Heart left ventricle (tissue), 16 donors: ENCODE measurements around the gene CACNB4. TPM values are rescaled to one million over a fixed set of nuclear protein-coding genes. Genes with fewer than 3 reads are reported as not detected.

Source experiments
- ATAC-seq, 4 donors: fragments of 200-7000 bp; cut with Tn5 transposase; one replicate each; pipeline ENCODE4 v1.9.1; 2020 to 2022; ENCODE audit warnings: moderate library complexity in 4 of 4, mild to moderate bottlenecking in 3 of 4, moderate number of reproducible peaks in 1 of 4
- DNase-seq, 5 donors: peaks; one replicate each; pipeline ENCODE4 v3.0.0-alpha.2; 2020
- H3K27ac ChIP-seq, 12 donors: fragments of 200-600 bp; sonication (generic) in 4 of 12; one replicate each; pipeline versions ENCODE4 v1.5.0 to v1.8.0; 2016 to 2022; ENCODE audit warnings: mild to moderate bottlenecking in 2 of 12
- H3K27me3 ChIP-seq, 9 donors: fragments of 200-600 bp; sonication (generic) in 2 of 9; one replicate each; pipeline versions ENCODE4 v1.5.1 to v1.8.0; 2016 to 2022; ENCODE audit warnings: mild to moderate bottlenecking in 3 of 9
- H3K36me3 ChIP-seq, 9 donors: fragments of 200-600 bp; sonication (generic) in 2 of 9; one replicate each; pipeline versions ENCODE4 v1.5.0 to v1.8.0; 2018 to 2022; ENCODE audit warnings: mild to moderate bottlenecking in 2 of 9
- H3K4me1 ChIP-seq, 12 donors: fragments of 200-600 bp; sonication (generic) in 4 of 12; one replicate each; pipeline versions ENCODE4 v1.5.0 to v1.8.0; 2016 to 2022; ENCODE audit warnings: mild to moderate bottlenecking in 3 of 12
- H3K4me3 ChIP-seq, 12 donors: fragments of 200-600 bp; sonication (generic) in 4 of 12; one replicate each; pipeline versions ENCODE4 v1.5.0 to v1.8.0; 2017 to 2022; ENCODE audit warnings: mild to moderate bottlenecking in 9 of 12, moderate library complexity in 4 of 12
- H3K9me3 ChIP-seq, 12 donors: fragments of 200-600 bp; sonication (generic) in 4 of 12; one replicate each; pipeline versions ENCODE4 v1.5.0 to v1.8.0; 2016 to 2022; ENCODE audit warnings: mild to moderate bottlenecking in 1 of 12
- POLR2A ChIP-seq, 2 donors: fragments of 450-650 bp; IDR thresholded peaks; one replicate each; pipeline ENCODE4 v1.6.1; 2017; ENCODE audit warnings: antibody characterized with exemption in 2 of 2, mild to moderate bottlenecking in 2 of 2, moderate library complexity in 2 of 2
- WGBS, 4 donors: extraction: QIAGEN DNeasy Blood & Tissue Kit in 2 of 4; methylation state at CpG; one replicate each; pipeline versions ENCODE4 v1.1.5 to v1.1.7; 2013 to 2018; 5-methylcytosine and 5-hydroxymethylcytosine counted together
- intact Hi-C, 10 donors: fragments of 100-400 bp; cut with DNase I; formaldehyde crosslinking; loops; one replicate each; pipeline versions ENCODE4 v1.11.1 to v1.14.2; 2022
- polyA plus RNA-seq, 2 donors: library from polyadenylated mRNA; stranded (reverse); fragments of 200-250 nt; gene quantifications; one replicate each; pipeline ENCODE4 v1.2.3, GENCODE V29; 2013
- total RNA-seq, 9 donors: library from RNA; depleted of rRNA in 2 of 9; stranded (reverse); fragments of >200 nt in 2 of 9; fragmentation: NEBNext Ultra II Directional in 3 of 9; extraction: Animal tissue kit (Norgen Biotek cat#: 25700) in 3 of 9; gene quantifications; one replicate each; pipeline versions ENCODE4 v1.1.0 to v1.2.4, GENCODE V29; 2016 to 2023
- TF ChIP-seq, protein P1 (sequence below), 12 donors: fragments of 200-600 bp; sonication (generic) in 4 of 12; IDR thresholded peaks; one replicate each; pipeline versions ENCODE4 v1.5.0 to v1.8.0; 2018 to 2022; ENCODE audit warnings: antibody characterized with exemption in 12 of 12, mild to moderate bottlenecking in 5 of 12
- donor health status: ischemic (EF 13 %, LVEDD 7.1; RV severe dilation, severe dysfunction).
- donor health status: healthy with polysubstance abuse.
- donor health status: DM: no; HTN: yes; CAD: no.
- donor health status: DM: no; HTN: no; CAD: no.
- donor health status: ischemic (EF 25% LVEDD 6.9; RV normal size, moderate dysfunction).
- donor health status: ischemic (EF 25% LVEDD 5.7; RV mildly dilated, moderate dysfunction).
- donor health status: healthy.
- donor health status: DM: yes; HTN: yes; CAD: no.
- donor health status: ischemic (EF 35%, LVEDD 5.7; RV mildly dilated, moderate dysfunction).
- donor health status: nonischemic (EF 11% LVEDD 7.7; RV severe dilation, severe dysfunction).
- donor health status: DM: yes; HTN: yes; CAD: no.
- donor health status: PGD.
- donor health status: ischemic (EF 29% LVEDD 5.4; RV normal size, mild dysfunction).
- donor health status: nonischemic (EF 23%, LVEDD 6.1; RV moderate dilation, normal function).

CACNB4 gene
- total and polyA plus RNA-seq, 11 donors: 0.03 to 1.5 (median 0.39) TPM

DNA sequence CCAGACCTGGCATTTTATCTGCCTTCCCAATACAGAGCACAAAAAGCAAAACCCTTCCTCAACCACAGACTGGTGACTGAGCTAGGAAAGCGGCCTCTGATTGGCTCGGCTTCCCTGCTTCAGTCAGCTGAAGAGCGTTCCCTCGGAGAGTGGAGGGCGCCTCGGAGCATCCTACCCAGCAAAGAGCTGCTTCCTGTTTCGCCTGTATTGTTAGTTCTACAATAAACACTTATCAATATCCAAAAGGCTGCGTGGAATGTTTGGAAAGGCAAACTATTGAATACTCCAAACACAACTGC, 125.0 kb downstream of the CACNB4 start:
- TF ChIP-seq POLR2A (IDR thresholded peaks at IDR 0.05): no peak
- TF ChIP-seq, protein P1, sequence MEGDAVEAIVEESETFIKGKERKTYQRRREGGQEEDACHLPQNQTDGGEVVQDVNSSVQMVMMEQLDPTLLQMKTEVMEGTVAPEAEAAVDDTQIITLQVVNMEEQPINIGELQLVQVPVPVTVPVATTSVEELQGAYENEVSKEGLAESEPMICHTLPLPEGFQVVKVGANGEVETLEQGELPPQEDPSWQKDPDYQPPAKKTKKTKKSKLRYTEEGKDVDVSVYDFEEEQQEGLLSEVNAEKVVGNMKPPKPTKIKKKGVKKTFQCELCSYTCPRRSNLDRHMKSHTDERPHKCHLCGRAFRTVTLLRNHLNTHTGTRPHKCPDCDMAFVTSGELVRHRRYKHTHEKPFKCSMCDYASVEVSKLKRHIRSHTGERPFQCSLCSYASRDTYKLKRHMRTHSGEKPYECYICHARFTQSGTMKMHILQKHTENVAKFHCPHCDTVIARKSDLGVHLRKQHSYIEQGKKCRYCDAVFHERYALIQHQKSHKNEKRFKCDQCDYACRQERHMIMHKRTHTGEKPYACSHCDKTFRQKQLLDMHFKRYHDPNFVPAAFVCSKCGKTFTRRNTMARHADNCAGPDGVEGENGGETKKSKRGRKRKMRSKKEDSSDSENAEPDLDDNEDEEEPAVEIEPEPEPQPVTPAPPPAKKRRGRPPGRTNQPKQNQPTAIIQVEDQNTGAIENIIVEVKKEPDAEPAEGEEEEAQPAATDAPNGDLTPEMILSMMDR (IDR thresholded peaks at IDR 0.05): no peak
- no peaks in the 10 kb centered on the region for H3K36me3 ChIP-seq
- no peaks in the 10 kb centered on the region for H3K9me3 ChIP-seq
- no peak overlapping the region for H3K27ac ChIP-seq
- intact Hi-C loops: loop anchor here in 1 of 10 donors (10.0 kb wide), 1 partner anchor 99 kb away; no protein-coding TSS in a partner anchor
- peak overlapping the region in 4 of 12 donors; percentile 9 to 35 (median 21) for H3K4me3 ChIP-seq
- H3K27me3 ChIP-seq: no peaks in the 10 kb centered on the region
- H3K4me1 ChIP-seq: no peaks in the 10 kb centered on the region
- DNase-seq: peak in 1 of 5 donors; percentile 26
- 22 to 40% (median 25%) methylated on average over 7 to 8 of the region's 8 CpGs for WGBS, 4 donors
- ATAC-seq: peak in 3 of 4 donors; percentile 26 to 69 (median 49)

DNA sequence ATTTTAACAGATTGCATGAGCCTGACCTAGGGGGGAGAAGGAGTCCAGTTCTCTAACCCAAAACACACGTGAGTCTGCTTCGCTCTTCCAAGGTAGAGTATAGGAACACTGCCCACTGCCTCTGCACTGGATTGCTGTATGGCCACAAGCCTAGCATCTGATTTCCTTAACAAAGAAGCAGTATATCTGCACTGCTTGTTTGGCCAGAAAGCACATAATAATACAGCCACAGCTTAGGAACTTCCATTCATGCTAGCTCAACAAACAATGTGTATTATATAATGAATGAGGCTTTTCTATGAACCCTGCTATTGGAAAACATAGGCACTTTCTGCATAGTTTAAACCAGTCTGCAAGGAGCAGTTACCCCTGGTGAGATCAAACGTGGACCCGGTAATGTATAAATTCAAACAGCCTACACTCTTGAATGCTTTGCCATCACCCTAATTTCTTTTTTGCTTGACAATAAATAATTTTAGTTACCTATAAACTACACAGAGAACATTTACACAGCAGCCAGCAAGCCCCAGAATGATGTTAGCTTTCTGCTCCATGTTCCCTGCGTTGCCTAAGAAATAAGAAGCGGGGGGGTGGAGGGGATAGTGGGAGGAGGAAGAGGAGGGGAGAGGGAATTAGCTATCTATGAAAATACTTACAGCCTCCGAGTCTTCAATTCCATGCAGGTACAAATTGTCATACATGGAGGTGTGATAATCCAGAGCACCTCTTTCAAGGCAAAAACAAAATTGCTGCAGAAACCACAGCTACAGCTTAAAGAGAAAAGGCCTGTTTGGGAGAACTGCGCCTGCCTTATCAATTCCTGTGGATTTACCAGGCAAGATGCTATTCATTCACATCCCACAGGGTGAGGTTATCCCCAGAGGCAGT, 125.6 kb downstream of the CACNB4 start:
- DNase-seq (no peak), ATAC-seq (no peak)
- 77 to 83% (median 82%) methylated on average over 8 of the region's 8 CpGs for WGBS, 4 donors
- TF ChIP-seq, protein P1 (IDR thresholded peaks at IDR 0.05): no peak
- TF ChIP-seq POLR2A (IDR thresholded peaks at IDR 0.05): no peak
- Histone ChIP-seq H3K27ac (no peak overlapping the region), H3K4me3 (peak overlapping the region in 4 of 12 donors; percentile 9 to 35 (median 21)), H3K4me1 (no peaks in the 10 kb centered on the region), H3K27me3 (no peaks in the 10 kb centered on the region), H3K9me3 (no peaks in the 10 kb centered on the region), H3K36me3 (no peaks in the 10 kb centered on the region)
- intact Hi-C loops: loop anchor here in 1 of 10 donors (10.0 kb wide), 1 partner anchor 98 kb away; no protein-coding TSS in a partner anchor

DNA sequence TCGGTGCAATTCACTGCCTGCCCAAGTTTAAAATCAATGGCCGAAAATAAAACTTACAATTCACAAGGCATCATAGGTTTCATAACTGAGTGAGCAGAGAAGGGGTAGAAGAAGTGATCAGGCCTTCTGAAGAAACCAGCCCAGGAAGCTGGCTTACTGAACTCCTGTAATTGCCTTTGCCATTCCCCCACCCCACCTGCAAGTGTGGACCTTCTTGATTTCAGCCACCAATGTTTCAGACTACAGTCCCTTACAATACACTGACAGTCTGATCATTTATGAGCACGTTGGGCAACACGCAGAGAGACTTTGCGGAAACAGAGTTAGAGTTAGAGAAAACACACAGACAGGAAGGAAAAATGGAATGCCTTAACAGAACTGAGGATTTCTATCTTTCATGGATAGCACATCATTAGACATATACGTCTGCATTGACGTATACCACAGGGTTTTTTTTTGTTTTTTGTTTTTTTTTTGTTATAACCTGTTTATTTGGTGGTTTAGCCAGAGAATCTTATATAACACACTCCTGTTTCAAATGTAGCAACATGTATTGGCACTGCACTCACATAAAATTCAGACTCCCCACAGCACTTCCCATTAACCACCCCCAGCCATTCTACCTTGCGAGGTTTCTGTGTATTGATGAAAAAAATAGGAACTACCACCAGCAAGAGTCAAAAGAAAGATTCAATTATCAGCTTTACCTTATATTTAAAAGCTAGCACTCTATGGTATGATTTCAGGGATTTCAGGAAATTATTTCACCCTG, 126.4 kb downstream of the CACNB4 start:
- intact Hi-C loops: loop anchor here in 1 of 10 donors (10.0 kb wide), 1 partner anchor 98 kb away; no protein-coding TSS in a partner anchor
- TF ChIP-seq, protein P1 (IDR thresholded peaks at IDR 0.05): no peak
- no peak for TF ChIP-seq POLR2A (IDR thresholded peaks at IDR 0.05)
- DNase-seq (no peak), ATAC-seq (no peak)
- no peaks in the 10 kb centered on the region for H3K27me3 ChIP-seq
- no peaks in the 10 kb centered on the region for H3K9me3 ChIP-seq
- no peaks in the 10 kb centered on the region for H3K36me3 ChIP-seq
- H3K4me1 ChIP-seq: no peaks in the 10 kb centered on the region
- no peak overlapping the region for H3K4me3 ChIP-seq
- 94 to 96% (median 95%) methylated on average over 8 of the region's 8 CpGs for WGBS, 4 donors
- H3K27ac ChIP-seq: no peak overlapping the region
